ENCODE results near the gene PTGDS.

DNA sequence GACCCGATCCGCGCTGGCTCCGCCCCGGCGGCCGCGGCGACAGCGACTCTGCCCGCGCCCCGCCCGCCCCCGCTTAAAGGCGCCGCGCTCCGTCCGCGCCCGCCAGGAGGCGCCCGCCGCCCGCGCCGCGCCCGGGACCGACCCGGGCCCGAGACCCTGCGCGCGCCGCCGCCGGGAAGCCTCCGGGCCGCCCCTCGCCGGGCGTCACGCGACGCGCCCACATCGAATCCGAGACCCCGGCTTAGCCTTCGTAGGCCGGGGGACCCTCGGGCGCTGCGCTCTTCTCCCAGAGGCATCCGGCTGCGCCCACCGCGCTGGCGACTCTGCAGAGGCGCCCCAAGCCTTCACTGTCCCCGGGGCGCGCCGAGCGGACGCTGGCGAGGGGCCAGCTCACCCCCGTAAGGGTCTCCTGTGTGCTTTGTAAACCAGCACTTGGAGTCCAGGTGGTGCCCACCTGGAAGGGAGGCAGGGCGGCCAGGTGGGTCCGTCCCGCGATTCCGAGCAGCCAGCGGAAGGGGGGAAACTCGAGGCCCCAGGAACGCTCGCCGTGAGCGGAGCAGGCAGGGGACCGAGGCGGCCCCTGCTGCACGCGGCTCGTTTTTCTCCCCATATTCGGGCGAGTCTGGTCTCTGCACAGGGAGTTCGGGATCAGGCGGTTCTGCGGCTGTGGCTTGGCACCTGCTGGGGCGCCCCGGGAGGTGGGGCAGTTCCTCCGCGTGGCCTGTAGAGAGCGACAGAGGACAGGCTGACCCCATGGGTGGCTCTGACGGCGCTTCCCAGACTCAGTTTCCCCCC lies 51.2 kb downstream of the PTGDS start:
- TF ChIP-seq, protein P1, sequence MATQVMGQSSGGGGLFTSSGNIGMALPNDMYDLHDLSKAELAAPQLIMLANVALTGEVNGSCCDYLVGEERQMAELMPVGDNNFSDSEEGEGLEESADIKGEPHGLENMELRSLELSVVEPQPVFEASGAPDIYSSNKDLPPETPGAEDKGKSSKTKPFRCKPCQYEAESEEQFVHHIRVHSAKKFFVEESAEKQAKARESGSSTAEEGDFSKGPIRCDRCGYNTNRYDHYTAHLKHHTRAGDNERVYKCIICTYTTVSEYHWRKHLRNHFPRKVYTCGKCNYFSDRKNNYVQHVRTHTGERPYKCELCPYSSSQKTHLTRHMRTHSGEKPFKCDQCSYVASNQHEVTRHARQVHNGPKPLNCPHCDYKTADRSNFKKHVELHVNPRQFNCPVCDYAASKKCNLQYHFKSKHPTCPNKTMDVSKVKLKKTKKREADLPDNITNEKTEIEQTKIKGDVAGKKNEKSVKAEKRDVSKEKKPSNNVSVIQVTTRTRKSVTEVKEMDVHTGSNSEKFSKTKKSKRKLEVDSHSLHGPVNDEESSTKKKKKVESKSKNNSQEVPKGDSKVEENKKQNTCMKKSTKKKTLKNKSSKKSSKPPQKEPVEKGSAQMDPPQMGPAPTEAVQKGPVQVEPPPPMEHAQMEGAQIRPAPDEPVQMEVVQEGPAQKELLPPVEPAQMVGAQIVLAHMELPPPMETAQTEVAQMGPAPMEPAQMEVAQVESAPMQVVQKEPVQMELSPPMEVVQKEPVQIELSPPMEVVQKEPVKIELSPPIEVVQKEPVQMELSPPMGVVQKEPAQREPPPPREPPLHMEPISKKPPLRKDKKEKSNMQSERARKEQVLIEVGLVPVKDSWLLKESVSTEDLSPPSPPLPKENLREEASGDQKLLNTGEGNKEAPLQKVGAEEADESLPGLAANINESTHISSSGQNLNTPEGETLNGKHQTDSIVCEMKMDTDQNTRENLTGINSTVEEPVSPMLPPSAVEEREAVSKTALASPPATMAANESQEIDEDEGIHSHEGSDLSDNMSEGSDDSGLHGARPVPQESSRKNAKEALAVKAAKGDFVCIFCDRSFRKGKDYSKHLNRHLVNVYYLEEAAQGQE (IDR thresholded peaks at IDR 0.05; ENCODE audit: low read depth) = no peak
- no peak for TF ChIP-seq TEAD4 (IDR thresholded peaks at IDR 0.05)
- TF ChIP-seq EGR1 (IDR thresholded peaks at IDR 0.05) = peak; percentile 86
- peak; percentile 53; the same call in 1 of the 2 replicates for TF ChIP-seq ZBTB7A (IDR thresholded peaks at IDR 0.05; ENCODE audit: low read depth)
- TF ChIP-seq, protein P2, sequence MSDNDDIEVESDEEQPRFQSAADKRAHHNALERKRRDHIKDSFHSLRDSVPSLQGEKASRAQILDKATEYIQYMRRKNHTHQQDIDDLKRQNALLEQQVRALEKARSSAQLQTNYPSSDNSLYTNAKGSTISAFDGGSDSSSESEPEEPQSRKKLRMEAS (IDR thresholded peaks at IDR 0.05) = peak; percentile 55; the same call in 1 of the 2 replicates
- TF ChIP-seq RAD21 (IDR thresholded peaks at IDR 0.05; ENCODE audit: low read depth) = peak; percentile 46
- TF ChIP-seq EP300 (IDR thresholded peaks at IDR 0.05; ENCODE audit: borderline replicate concordance) = no peak
- TF ChIP-seq FOXM1 (IDR thresholded peaks at IDR 0.05; ENCODE audit: borderline replicate concordance, low read depth) = no peak
- TF ChIP-seq TCF12 (IDR thresholded peaks at IDR 0.05; ENCODE audit: low read depth) = peak; percentile 50; the same call in 1 of the 2 replicates
